ENCODE results near the gene EMP2. TPM values are rescaled to one million over a fixed set of nuclear protein-coding genes. Genes with fewer than 3 reads are reported as not detected.
A peak's percentile ranks its signal among the peaks of the same experiment; 100 is the strongest.

The EMP2 gene
- total RNA-seq, 1 experiment from 2014 or later = 14.4 TPM

GRCh38 chr16:10576390-10577304 is 3.8 kb downstream of the EMP2 start:
- Histone ChIP-seq H3K27ac (ENCODE audit: insufficient read length, low read depth, low read length) (no peak overlapping the region), H2AFZ (ENCODE audit: low read length) (no peak overlapping the region), H4K8ac (replicated peaks; ENCODE audit: insufficient read length, low read depth, low read length) (no peak overlapping the region), H3K56ac (ENCODE audit: insufficient read length, low read depth, low read length) (no peak overlapping the region), H4K20me1 (ENCODE audit: control insufficient read depth, insufficient read depth, insufficient read length) (no peaks in the 10 kb centered on the region), H3T11ph (ENCODE audit: low read length) (no peak overlapping the region), H3K4ac (ENCODE audit: low read depth, low read length) (no peak overlapping the region), H2BK15ac (ENCODE audit: low read depth, low read length) (no peak overlapping the region), H3K18ac (ENCODE audit: insufficient read length, low read depth, low read length) (no peak overlapping the region), H3K4me1 (ENCODE audit: insufficient read depth, low read length) (peaks cover 9% of the 10 kb centered on the region; the same call in 1 of the 2 replicates), H3K9me3 (ENCODE audit: control insufficient read depth, low read depth, low read length) (no peaks in the 10 kb centered on the region), H2BK20ac (ENCODE audit: low read depth, low read length, poor library complexity, severe bottlenecking) (no peak overlapping the region), H4K91ac (ENCODE audit: insufficient read length, low read depth, low read length) (no peak overlapping the region), H2BK5ac (ENCODE audit: insufficient read length, low read length) (no peak overlapping the region), H2BK120ac (ENCODE audit: low read depth, low read length, poor library complexity, severe bottlenecking) (no peak overlapping the region), H3K79me1 (ENCODE audit: insufficient read depth, low read depth, low read length, poor library complexity, severe bottlenecking) (no peaks in the 10 kb centered on the region), H3K23me2 (ENCODE audit: insufficient read length, low read depth, low read length, poor library complexity, severe bottlenecking) (peaks cover 3% of the 10 kb centered on the region), H2BK12ac (ENCODE audit: insufficient read length, low read depth, low read length) (no peak overlapping the region), H3K79me2 (ENCODE audit: insufficient read depth, low read length) (no peaks in the 10 kb centered on the region), H4K5ac (ENCODE audit: insufficient read length, low read depth, low read length) (no peak overlapping the region), H3K27me3 (ENCODE audit: insufficient read depth, low read length) (no peaks in the 10 kb centered on the region), H3K9ac (ENCODE audit: extremely low read depth, insufficient read length, low read length) (no peak overlapping the region), H2AK5ac (ENCODE audit: insufficient read length, low read length) (no peak overlapping the region), H3K23ac (ENCODE audit: insufficient read length, low read depth, low read length) (no peak overlapping the region), H3K14ac (ENCODE audit: insufficient read depth, low read length) (no peak overlapping the region), H3K4me2 (ENCODE audit: insufficient read depth, insufficient read length, low read length) (peak overlapping the region; percentile 20)
- no CpG with 5 or more reads among the region's 17 CpGs for WGBS (ENCODE audit: extremely low coverage, insufficient read length, low lambda C conversion rate)
- Mint-ChIP-seq H3K4me1 (peaks cover 36 to 50% of the 10 kb centered on the region in 2 experiments), H3K4me3 (no peak overlapping the region), H3K27ac (no peak overlapping the region), H3K36me3 (ENCODE audit: insufficient read depth in 1 of 3, low read depth in 3 of 3) (peaks cover 0 to 2% (median 0%) of the 10 kb centered on the region in 3 experiments; a peak in 1 of 7 replicates), H3K27me3 (ENCODE audit: low read depth) (peaks cover 14% of the 10 kb centered on the region), H3K9me3 (no peaks in the 10 kb centered on the region)
- no peak for TF ChIP-seq CTCF (conservative IDR thresholded peaks at IDR 0.05)
- no peak for DNase-seq

Data from H9 (cell line).